Measurements from ENCODE around the gene GUK1. TPM values are rescaled to one million over a fixed set of nuclear protein-coding genes. Genes with fewer than 3 reads are reported as not detected.

GUK1 gene
- total and polyA plus RNA-seq, 2 of the 8 experiments (the other 6 are each of a cell fraction or from before 2014, with no cell fraction given) = 68.5 to 183 TPM

GRCh38 chr1:228190182-228190581 is 50.1 kb downstream of the GUK1 start:
- no peaks in the 10 kb centered on the region for H3K4me1 ChIP-seq (replicated peaks in 1 of 4; ENCODE audit: control insufficient read depth in 3 of 4, insufficient read depth in 4 of 4, low read length in 3 of 4)
- no peak overlapping the region for H2BK20ac ChIP-seq (ENCODE audit: low read length)
- H4K8ac ChIP-seq (ENCODE audit: extremely low read depth, insufficient read depth, low read length) = peak overlapping the region; percentile 31; the same call in 1 of the 2 replicates
- H2AK5ac ChIP-seq (ENCODE audit: low read depth, low read length) = no peak overlapping the region
- no peak overlapping the region for H2BK5ac ChIP-seq (ENCODE audit: low read depth, low read length)
- DNase-seq (ENCODE audit: low read depth in 1 of 2, low spot score in 2 of 2) (no peak), FAIRE-seq (no peak)
- CTCF ChIA-PET (ENCODE audit: partially characterized antibody) = interaction anchor here (1.0 kb wide), 1 partner anchor 34 kb away, joined by 4 read pairs; no protein-coding TSS in a partner anchor
- no peak overlapping the region for H2AFZ ChIP-seq (ENCODE audit: low read length)
- no peak overlapping the region for H2BK120ac ChIP-seq (replicated peaks; ENCODE audit: low read depth, low read length)
- no peak overlapping the region for H3K27ac ChIP-seq (ENCODE audit: low read depth, low read length)
- no peak overlapping the region for H4K91ac ChIP-seq (replicated peaks; ENCODE audit: insufficient read length, low read length)
- H3K9ac ChIP-seq (replicated peaks in 1 of 4; ENCODE audit: extremely low read depth in 1 of 4, low read depth in 3 of 4, low read length in 3 of 4) = no peak overlapping the region
- no peak overlapping the region for H3K4me3 ChIP-seq (ENCODE audit: extremely low read depth in 1 of 4, insufficient read depth in 2 of 4, low read depth in 3 of 4, low read length in 4 of 4)
- no peaks in the 10 kb centered on the region for H3K79me2 ChIP-seq (ENCODE audit: control insufficient read depth in 1 of 2, insufficient read depth in 2 of 2, low read length in 2 of 2)
- H3K9me3 ChIP-seq (ENCODE audit: insufficient read depth in 2 of 2, low read depth in 1 of 2, low read length in 1 of 2) = no peaks in the 10 kb centered on the region
- no peak overlapping the region for H2BK15ac ChIP-seq (ENCODE audit: low read length)
- H2BK12ac ChIP-seq (ENCODE audit: low read depth, low read length) = no peak overlapping the region
- H3K4ac ChIP-seq (replicated peaks; ENCODE audit: insufficient read length, low read depth, low read length) = no peak overlapping the region
- H4K5ac ChIP-seq (ENCODE audit: insufficient read length, low read depth, low read length) = no peak overlapping the region
- no peak overlapping the region for H3K23ac ChIP-seq (ENCODE audit: insufficient read length)
- TF ChIP-seq ATF2 (IDR thresholded peaks at IDR 0.05; ENCODE audit: low read length) = no peak
- no peak for TF ChIP-seq SAP30 (IDR thresholded peaks at IDR 0.05; ENCODE audit: insufficient read depth, insufficient replicate concordance, low read length)
- TF ChIP-seq CHD2 (IDR thresholded peaks at IDR 0.05; ENCODE audit: low read length) = no peak
- TF ChIP-seq KDM1A (IDR thresholded peaks at IDR 0.05; ENCODE audit: borderline replicate concordance, low read length) = no peak
- TF ChIP-seq HDAC2 (IDR thresholded peaks at IDR 0.05; ENCODE audit: borderline replicate concordance in 1 of 2, low read depth in 2 of 2, low read length in 2 of 2) = no peak
- H3K36me3 ChIP-seq (ENCODE audit: control insufficient read depth in 2 of 4, insufficient read depth in 4 of 4, low read length in 3 of 4) = no peaks in the 10 kb centered on the region
- no peaks in the 10 kb centered on the region for H4K20me1 ChIP-seq (replicated peaks in 1 of 2; ENCODE audit: control insufficient read depth in 1 of 2, insufficient read depth in 2 of 2, low read length in 2 of 2)
- H3K79me1 ChIP-seq (ENCODE audit: low read depth, low read length) = no peaks in the 10 kb centered on the region; the same call in 1 of the 2 replicates
- POLR2A ChIA-PET (ENCODE audit: partially characterized antibody) = interaction anchor here (1.1 kb wide), 1 partner anchor 91 kb away, joined by 3 read pairs; no protein-coding TSS in a partner anchor
- H3K4me2 ChIP-seq (ENCODE audit: insufficient read depth in 1 of 2, low read depth in 2 of 2, low read length in 2 of 2) = no peak overlapping the region
- 85% methylated on average over 14 of the region's 14 CpGs; no CpG with 5 or more reads in 1 of the 2 experiments for WGBS, 2 experiments (ENCODE audit: extremely low coverage in 1 of 2, insufficient coverage in 1 of 2, insufficient read length in 1 of 2, insufficient replicate concordance in 2 of 2, low coverage in 1 of 2, low lambda C conversion rate in 2 of 2, missing lambda C conversion rate in 1 of 2)
- H3K18ac ChIP-seq (ENCODE audit: extremely low read depth, low read length) = no peak overlapping the region
- no peak overlapping the region for H3K56ac ChIP-seq (replicated peaks; ENCODE audit: insufficient read length, low read depth, low read length)
- H3K14ac ChIP-seq (ENCODE audit: insufficient read length) = no peak overlapping the region
- no peaks in the 10 kb centered on the region for H3K23me2 ChIP-seq (ENCODE audit: low read depth, low read length)
- no peaks in the 10 kb centered on the region for H3K27me3 ChIP-seq (replicated peaks in 1 of 4; ENCODE audit: control insufficient read depth in 3 of 4, extremely low read depth in 1 of 4, insufficient read depth in 3 of 4, low read length in 3 of 4)
